Loucy (cell line): Measurements from ENCODE around the gene SLC25A17.

ENCODE experiments used
- EZH2phosphoT487 ChIP-seq: fragments of 200-600 bp; IDR thresholded peaks from 2 replicates; pipeline ENCODE4 v1.6.1; 2018; ENCODE audit warnings: antibody characterized with exemption, mild to moderate bottlenecking, moderate library complexity, borderline replicate concordance
- TF ChIP-seq, protein P1 (sequence below): fragments of 200-600 bp; sonication (generic); conservative IDR thresholded peaks from 2 replicates; pipeline ENCODE4 v1.5.1; 2014; ENCODE audit warnings: mild to moderate bottlenecking, antibody characterized with exemption, low read length

GRCh38 chr22:40838486-40838885 is 19.3 kb upstream of the SLC25A17 start:
- TF ChIP-seq, protein P1, sequence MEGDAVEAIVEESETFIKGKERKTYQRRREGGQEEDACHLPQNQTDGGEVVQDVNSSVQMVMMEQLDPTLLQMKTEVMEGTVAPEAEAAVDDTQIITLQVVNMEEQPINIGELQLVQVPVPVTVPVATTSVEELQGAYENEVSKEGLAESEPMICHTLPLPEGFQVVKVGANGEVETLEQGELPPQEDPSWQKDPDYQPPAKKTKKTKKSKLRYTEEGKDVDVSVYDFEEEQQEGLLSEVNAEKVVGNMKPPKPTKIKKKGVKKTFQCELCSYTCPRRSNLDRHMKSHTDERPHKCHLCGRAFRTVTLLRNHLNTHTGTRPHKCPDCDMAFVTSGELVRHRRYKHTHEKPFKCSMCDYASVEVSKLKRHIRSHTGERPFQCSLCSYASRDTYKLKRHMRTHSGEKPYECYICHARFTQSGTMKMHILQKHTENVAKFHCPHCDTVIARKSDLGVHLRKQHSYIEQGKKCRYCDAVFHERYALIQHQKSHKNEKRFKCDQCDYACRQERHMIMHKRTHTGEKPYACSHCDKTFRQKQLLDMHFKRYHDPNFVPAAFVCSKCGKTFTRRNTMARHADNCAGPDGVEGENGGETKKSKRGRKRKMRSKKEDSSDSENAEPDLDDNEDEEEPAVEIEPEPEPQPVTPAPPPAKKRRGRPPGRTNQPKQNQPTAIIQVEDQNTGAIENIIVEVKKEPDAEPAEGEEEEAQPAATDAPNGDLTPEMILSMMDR, result no peak
- no peak for TF ChIP-seq EZH2phosphoT487
